Bladder microvascular endothelial cell (primary cell): ENCODE data around the gene ZNF235. TPM values are rescaled to one million over a fixed set of nuclear protein-coding genes. Genes with fewer than 3 reads are reported as not detected.

Experiments used
- total RNA-seq: library from RNA; depleted of rRNA; stranded (reverse); fragments of >200 nt; gene quantifications from 2 replicates; pipeline ENCODE4 v1.2.3, GENCODE V29; 2014

ZNF235 gene
- total RNA-seq = 2.6 and 9.3 TPM in 2 replicates

DNA sequence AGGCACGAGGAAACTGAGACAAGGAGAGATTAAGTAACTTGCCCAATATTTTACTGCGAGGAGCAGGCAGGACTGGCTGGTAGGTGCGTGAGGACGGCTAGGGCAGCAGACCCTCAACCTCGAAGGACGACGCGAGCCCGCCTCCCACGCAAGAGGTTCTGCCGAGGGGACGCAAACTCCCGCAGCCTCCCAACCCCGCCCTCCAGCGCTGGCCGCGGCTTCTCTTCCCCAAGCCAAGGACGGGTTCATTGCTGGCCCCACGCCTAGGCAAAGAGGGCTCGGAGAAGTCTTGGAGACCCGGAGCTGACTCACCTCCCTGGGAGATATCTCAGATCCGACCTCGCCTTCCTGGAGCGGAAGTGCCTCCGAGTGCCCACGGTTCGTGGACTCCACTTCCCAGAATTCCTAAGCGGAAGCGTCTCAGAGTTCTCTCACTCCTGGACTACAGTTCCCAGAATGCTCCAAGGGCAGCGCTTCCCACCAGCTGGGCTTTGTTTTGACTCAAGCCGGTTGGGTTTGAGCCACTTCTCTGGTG is at the start of gene ZNF235:
Gene ZNF235 (minus strand): TSS at position 367 of the 535 bp plus-strand sequence. CDS start 1,621 bp downstream, outside the sequence.

Other genes with a start within 250 kb of the ZNF235 start
- 2.1 and 3.7 TPM in 2 replicates for gene ZNF284, start 232.9 kb downstream of the ZNF235 start, total RNA-seq
- gene ZNF224, start 210.7 kb downstream of the ZNF235 start, total RNA-seq = 18.9 and 29.8 TPM in 2 replicates
- 4.0 and 7.1 TPM in 2 replicates for gene ZNF225, start 191.6 kb downstream of the ZNF235 start, total RNA-seq
- 6.0 and 16.7 TPM in 2 replicates for gene ZNF234, start 163.5 kb downstream of the ZNF235 start, total RNA-seq
- 11.7 and 14.4 TPM in 2 replicates for gene ZNF226, start 139.9 kb downstream of the ZNF235 start, total RNA-seq
- 13.4 and 22.0 TPM in 2 replicates for gene ZNF227, start 92.5 kb downstream of the ZNF235 start, total RNA-seq
- gene ZNF233, start 45.1 kb downstream of the ZNF235 start, total RNA-seq = 0.81 and 2.9 TPM in 2 replicates
- gene ZNF112, start 51.7 kb upstream of the ZNF235 start, total RNA-seq = 4.4 and 9.4 TPM in 2 replicates
- gene ZNF285, start 96.6 kb upstream of the ZNF235 start, total RNA-seq = 1.1 and 7.4 TPM in 2 replicates
- 9.1 and 9.9 TPM in 2 replicates for gene ZNF229, start 143.4 kb upstream of the ZNF235 start, total RNA-seq
- gene ZNF180, start 195.5 kb upstream of the ZNF235 start, total RNA-seq = 4.4 and 7.9 TPM in 2 replicates
- not detected in 2 replicates for gene CEACAM20, start 224.7 kb upstream of the ZNF235 start, total RNA-seq